Measurements from ENCODE around the gene ENTPD3. TPM values are rescaled to one million over a fixed set of nuclear protein-coding genes. Genes with fewer than 3 reads are reported as not detected.

The ENTPD3 gene
- total RNA-seq, 6 donors from 2014 or later: 2.1 to 9.6 (median 3.9) TPM

- peaks cover 0 to 6% (median 3%) of the 10 kb centered on the region in 4 donors for H3K4me1 ChIP-seq
- WGBS, 2 donors: 88 to 93% methylated on average over 2 of the region's 2 CpGs
- no peak for DNase-seq
- no peak overlapping the region for H3K4me3 ChIP-seq
- no peak overlapping the region for H3K27ac ChIP-seq
- TF ChIP-seq EP300 (IDR thresholded peaks at IDR 0.05) (no peak), POLR2A (IDR thresholded peaks at IDR 0.05) (no peak), CTCF (IDR thresholded peaks at IDR 0.05) (no peak), POLR2AphosphoS5 (IDR thresholded peaks at IDR 0.05) (no peak)
- peaks cover 22 to 55% (median 37%) of the 10 kb centered on the region in 4 donors for H3K36me3 ChIP-seq
- no peaks in the 10 kb centered on the region for H3K9me3 ChIP-seq
- H3K27me3 ChIP-seq: no peaks in the 10 kb centered on the region
- ATAC-seq (ENCODE audit: low FRiP score in 2 of 2): peak in 1 of 2 donors; percentile 51
These were observed 78.5 kb downstream of the ENTPD3 start for GRCh38 chr3:40465456-40465855.

GRCh38 chr3:40468018-40468417 is 81.0 kb downstream of the ENTPD3 start:
- H3K4me3 ChIP-seq: no peak overlapping the region
- H3K27me3 ChIP-seq: no peaks in the 10 kb centered on the region
- no peaks in the 10 kb centered on the region for H3K9me3 ChIP-seq
- DNase-seq (no peak), ATAC-seq (ENCODE audit: low FRiP score in 2 of 2) (no peak)
- H3K4me1 ChIP-seq: no peaks in the 10 kb centered on the region
- H3K27ac ChIP-seq: no peak overlapping the region
- no peak for TF ChIP-seq EP300 (IDR thresholded peaks at IDR 0.05)
- TF ChIP-seq POLR2A (IDR thresholded peaks at IDR 0.05): no peak
- TF ChIP-seq CTCF (IDR thresholded peaks at IDR 0.05): no peak
- no peak for TF ChIP-seq POLR2AphosphoS5 (IDR thresholded peaks at IDR 0.05)
- peaks cover 5 to 31% (median 13%) of the 10 kb centered on the region in 4 donors for H3K36me3 ChIP-seq
- 55 to 77% methylated on average over 4 of the region's 4 CpGs for WGBS, 2 donors

- WGBS, 2 donors: 83 to 88% methylated on average over 4 of the region's 4 CpGs
- no peak for DNase-seq
These were observed 83.7 kb downstream of the ENTPD3 start for GRCh38 chr3:40470701-40471100.

GRCh38 chr3:40476478-40477470 is 89.8 kb downstream of the ENTPD3 start, which contains the start of gene ZNF619:
Gene ZNF619, plus strand, starts transcription at chr3:40477122. Its CDS starts 858 bp downstream, at chr3:40477980.
- Histone ChIP-seq H3K27ac (peak within 1 kb of the TSS; percentile 76 to 89 (median 88)), H3K9me3 (no peaks in the 10 kb centered on the region), H3K4me1 (peaks cover 7 to 11% (median 10%) of the 10 kb centered on the region in 4 donors), H3K36me3 (peaks cover 0 to 26% (median 1%) of the 10 kb centered on the region in 4 donors), H3K27me3 (no peaks in the 10 kb centered on the region), H3K4me3 (peak within 1 kb of the TSS; percentile 85 to 91 (median 88))
- TF ChIP-seq EP300 (IDR thresholded peaks at IDR 0.05): no peak
- TF ChIP-seq POLR2A (IDR thresholded peaks at IDR 0.05): peak in 2 of 4 donors; percentile 20 to 45
- TF ChIP-seq POLR2AphosphoS5 (IDR thresholded peaks at IDR 0.05): peak in 1 of 2 donors; percentile 21
- no peak for TF ChIP-seq CTCF (IDR thresholded peaks at IDR 0.05)
- ATAC-seq (ENCODE audit: low FRiP score in 2 of 2): peak; percentile 95 to 98
- peak; percentile 88 to 89 for DNase-seq
- 11 to 12% methylated on average over 41 to 45 of the region's 48 CpGs for WGBS, 2 donors

More at GRCh38 chr3:40470701-40471100, 83.7 kb downstream of the ENTPD3 start:
- peaks cover 0 to 6% (median 2%) of the 10 kb centered on the region in 4 donors for H3K36me3 ChIP-seq
- H3K27me3 ChIP-seq: no peaks in the 10 kb centered on the region
- no peak for TF ChIP-seq POLR2AphosphoS5 (IDR thresholded peaks at IDR 0.05)
- TF ChIP-seq CTCF (IDR thresholded peaks at IDR 0.05): no peak
- TF ChIP-seq POLR2A (IDR thresholded peaks at IDR 0.05): no peak
- no peak for TF ChIP-seq EP300 (IDR thresholded peaks at IDR 0.05)
- no peak overlapping the region for H3K27ac ChIP-seq
- H3K9me3 ChIP-seq: no peaks in the 10 kb centered on the region
- ATAC-seq (ENCODE audit: low FRiP score in 2 of 2): no peak
- no peaks in the 10 kb centered on the region for H3K4me1 ChIP-seq
- H3K4me3 ChIP-seq: no peak overlapping the region
